HEK293 (cell line): ENCODE measurements around the gene ADM5.

ENCODE experiments used
- CTCF ChIA-PET: fragments of 350-600 bp; formaldehyde crosslinking; extraction: SDS; loops from one replicate; lab custom pipeline; 2021; ENCODE audit warnings: antibody characterized with exemption; lab: Yijun Ruan, JAX
- POLR2A ChIA-PET: fragments of 300-600 bp; formaldehyde crosslinking; extraction: SDS; loops from one replicate; lab custom pipeline; 2020; ENCODE audit warnings: antibody characterized with exemption, inconsistent platforms; lab: Yijun Ruan, JAX
- H3K27ac ChIP-seq: fragments of 200-500 bp; sonication (Bioruptor generic); 2 replicates; pipeline ENCODE4 v1.5.1; 2014; ENCODE audit warnings: low read depth, low read length, control low read depth, inconsistent platforms; ENCODE audit errors: extremely low read depth
- H3K36me3 ChIP-seq, 2 experiments: fragments of 200-500 bp in 1 of 2; sonication (Bioruptor generic) in 1 of 2; 1 replicate in 1 of 2; 2 replicates in 1 of 2; pipeline ENCODE4 v1.5.1; 2014 to 2017; ENCODE audit warnings: inconsistent platforms in 2 of 2, low read length in 2 of 2; ENCODE audit not compliant: control insufficient read depth in 2 of 2, insufficient read depth in 1 of 2
- H3K4me1 ChIP-seq: fragments of 200-500 bp; sonication (Bioruptor generic); 2 replicates; pipeline ENCODE4 v1.5.1; 2014; ENCODE audit warnings: mild to moderate bottlenecking, low read length, inconsistent platforms; ENCODE audit not compliant: control insufficient read depth, insufficient read depth
- H3K4me3 ChIP-seq: 2 replicates; pipeline ENCODE4 v1.5.1; 2011; ENCODE audit warnings: low read depth, mild to moderate bottlenecking, control low read depth, low read length, moderate library complexity
- H3K9me3 ChIP-seq: fragments of 200-500 bp; sonication (Bioruptor generic); 2 replicates; pipeline ENCODE4 v1.5.1; 2014; ENCODE audit warnings: low read depth, low read length, inconsistent platforms; ENCODE audit not compliant: control insufficient read depth, insufficient read depth
- BCL11A ChIP-seq: fragments of 450-650 bp; formaldehyde crosslinking; IDR thresholded peaks from 2 replicates; pipeline ENCODE4 v1.5.1; 2016; ENCODE audit warnings: low read depth, missing biosample characterization, missing genetic modification characterization
- EGR2 ChIP-seq: fragments of 450-650 bp; formaldehyde crosslinking; IDR thresholded peaks from 2 replicates; pipeline ENCODE4 v1.5.1; 2016; ENCODE audit warnings: low read depth, missing biosample characterization, missing genetic modification characterization
- KLF10 ChIP-seq: fragments of 450-650 bp; IDR thresholded peaks from 2 replicates; pipeline ENCODE4 v1.5.1; 2018; ENCODE audit warnings: missing biosample characterization, mild to moderate bottlenecking, missing genetic modification characterization
- KLF7 ChIP-seq: fragments of 450-650 bp; formaldehyde crosslinking; IDR thresholded peaks from 2 replicates; pipeline ENCODE4 v1.5.1; 2016; ENCODE audit warnings: missing biosample characterization, missing genetic modification characterization, borderline replicate concordance
- MZF1 ChIP-seq: fragments of 450-650 bp; formaldehyde crosslinking; IDR thresholded peaks from 2 replicates; pipeline ENCODE4 v1.5.1; 2017; ENCODE audit warnings: missing biosample characterization, missing genetic modification characterization, borderline replicate concordance
- PRDM6 ChIP-seq: fragments of 450-650 bp; formaldehyde crosslinking; IDR thresholded peaks from 2 replicates; pipeline ENCODE4 v1.5.1; 2017; ENCODE audit warnings: missing biosample characterization, missing genetic modification characterization
- REPIN1 ChIP-seq: fragments of 450-650 bp; formaldehyde crosslinking; IDR thresholded peaks from 2 replicates; pipeline ENCODE4 v1.5.1; 2017; ENCODE audit warnings: missing biosample characterization, missing genetic modification characterization, low read depth
- SP2 ChIP-seq: fragments of 450-650 bp; formaldehyde crosslinking; IDR thresholded peaks from 2 replicates; pipeline ENCODE4 v1.5.1; 2016; ENCODE audit warnings: missing biosample characterization, missing genetic modification characterization
- WT1 ChIP-seq: fragments of 450-650 bp; formaldehyde crosslinking; IDR thresholded peaks from 2 replicates; pipeline ENCODE4 v1.5.1; 2016; ENCODE audit warnings: missing biosample characterization, missing genetic modification characterization
- YY2 ChIP-seq: fragments of 450-650 bp; formaldehyde crosslinking; IDR thresholded peaks from 2 replicates; pipeline ENCODE4 v1.5.1; 2016; ENCODE audit warnings: missing biosample characterization, missing genetic modification characterization
- ZBTB1 ChIP-seq: fragments of 450-650 bp; formaldehyde crosslinking; IDR thresholded peaks from 2 replicates; pipeline ENCODE4 v1.5.1; 2016; ENCODE audit warnings: missing biosample characterization, missing genetic modification characterization
- ZBTB17 ChIP-seq: fragments of 450-650 bp; formaldehyde crosslinking; IDR thresholded peaks from 2 replicates; pipeline ENCODE4 v1.5.1; 2016; ENCODE audit warnings: missing biosample characterization, missing genetic modification characterization
- ZBTB21 ChIP-seq: fragments of 450-650 bp; formaldehyde crosslinking; IDR thresholded peaks from 2 replicates; pipeline ENCODE4 v1.5.1; 2017; ENCODE audit warnings: missing biosample characterization, missing genetic modification characterization
- ZFHX2 ChIP-seq: fragments of 450-650 bp; formaldehyde crosslinking; conservative IDR thresholded peaks from 2 replicates; pipeline ENCODE4 v1.5.1; 2016; ENCODE audit warnings: missing biosample characterization, missing genetic modification characterization
- ZFP3 ChIP-seq: fragments of 450-650 bp; formaldehyde crosslinking; IDR thresholded peaks from 2 replicates; pipeline ENCODE4 v1.5.1; 2016; ENCODE audit warnings: low read depth, missing biosample characterization, missing genetic modification characterization
- ZNF121 ChIP-seq: fragments of 450-650 bp; formaldehyde crosslinking; IDR thresholded peaks from 2 replicates; pipeline ENCODE4 v1.5.1; 2016; ENCODE audit warnings: missing biosample characterization, missing genetic modification characterization
- ZNF23 ChIP-seq: fragments of 450-650 bp; formaldehyde crosslinking; IDR thresholded peaks from 2 replicates; pipeline ENCODE4 v1.5.1; 2016; ENCODE audit warnings: missing biosample characterization, missing genetic modification characterization, borderline replicate concordance
- ZNF354C ChIP-seq: fragments of 450-650 bp; formaldehyde crosslinking; IDR thresholded peaks from 2 replicates; pipeline ENCODE4 v1.5.1; 2016; ENCODE audit warnings: missing biosample characterization, missing genetic modification characterization, low read depth, borderline replicate concordance
- ZNF362 ChIP-seq: fragments of 450-650 bp; formaldehyde crosslinking; IDR thresholded peaks from 2 replicates; pipeline ENCODE4 v1.5.1; 2016; ENCODE audit warnings: missing biosample characterization, missing genetic modification characterization
- ZNF37A ChIP-seq: fragments of 450-650 bp; IDR thresholded peaks from 2 replicates; pipeline ENCODE4 v1.5.1; 2018; ENCODE audit warnings: missing biosample characterization, missing genetic modification characterization
- ZNF48 ChIP-seq: fragments of 450-650 bp; formaldehyde crosslinking; IDR thresholded peaks from 2 replicates; pipeline ENCODE4 v1.5.1; 2016; ENCODE audit warnings: missing biosample characterization, missing genetic modification characterization
- ZNF548 ChIP-seq: fragments of 450-650 bp; formaldehyde crosslinking; IDR thresholded peaks from 2 replicates; pipeline ENCODE4 v1.5.1; 2016; ENCODE audit warnings: missing biosample characterization, missing genetic modification characterization
- ZNF600 ChIP-seq: fragments of 450-650 bp; formaldehyde crosslinking; IDR thresholded peaks from 2 replicates; pipeline ENCODE4 v1.5.1; 2016; ENCODE audit warnings: missing biosample characterization, missing genetic modification characterization
- ZNF621 ChIP-seq: fragments of 450-650 bp; formaldehyde crosslinking; IDR thresholded peaks from 2 replicates; pipeline ENCODE4 v1.5.1; 2017; ENCODE audit warnings: missing biosample characterization, missing genetic modification characterization
- ZNF623 ChIP-seq: fragments of 450-650 bp; formaldehyde crosslinking; IDR thresholded peaks from 2 replicates; pipeline ENCODE4 v1.5.1; 2016; ENCODE audit warnings: missing biosample characterization, missing genetic modification characterization
- ZNF626 ChIP-seq: fragments of 450-650 bp; sonication (Bioruptor Pico); formaldehyde crosslinking; IDR thresholded peaks from 2 replicates; pipeline ENCODE4 v1.5.1; 2018; ENCODE audit warnings: missing biosample characterization, missing genetic modification characterization, inconsistent platforms
- ZNF664 ChIP-seq: fragments of 450-650 bp; formaldehyde crosslinking; IDR thresholded peaks from 2 replicates; pipeline ENCODE4 v1.5.1; 2016; ENCODE audit warnings: missing biosample characterization, missing genetic modification characterization
- ZNF707 ChIP-seq: fragments of 450-650 bp; formaldehyde crosslinking; IDR thresholded peaks from 2 replicates; pipeline ENCODE4 v1.5.1; 2016; ENCODE audit warnings: missing biosample characterization, missing genetic modification characterization
- ZNF76 ChIP-seq: fragments of 450-650 bp; formaldehyde crosslinking; IDR thresholded peaks from 2 replicates; pipeline ENCODE4; 2016; ENCODE audit warnings: low read depth, missing biosample characterization, missing genetic modification characterization, borderline replicate concordance
- ZNF768 ChIP-seq: fragments of 450-650 bp; formaldehyde crosslinking; IDR thresholded peaks from 2 replicates; pipeline ENCODE4 v1.5.1; 2018; ENCODE audit warnings: missing biosample characterization, mild to moderate bottlenecking, missing genetic modification characterization
- TF ChIP-seq, protein P1 (sequence below): fragments of 450-650 bp; formaldehyde crosslinking; IDR thresholded peaks from 2 replicates; pipeline ENCODE4 v1.5.1; 2016; ENCODE audit warnings: missing biosample characterization, missing genetic modification characterization

ADM5 gene

DNA sequence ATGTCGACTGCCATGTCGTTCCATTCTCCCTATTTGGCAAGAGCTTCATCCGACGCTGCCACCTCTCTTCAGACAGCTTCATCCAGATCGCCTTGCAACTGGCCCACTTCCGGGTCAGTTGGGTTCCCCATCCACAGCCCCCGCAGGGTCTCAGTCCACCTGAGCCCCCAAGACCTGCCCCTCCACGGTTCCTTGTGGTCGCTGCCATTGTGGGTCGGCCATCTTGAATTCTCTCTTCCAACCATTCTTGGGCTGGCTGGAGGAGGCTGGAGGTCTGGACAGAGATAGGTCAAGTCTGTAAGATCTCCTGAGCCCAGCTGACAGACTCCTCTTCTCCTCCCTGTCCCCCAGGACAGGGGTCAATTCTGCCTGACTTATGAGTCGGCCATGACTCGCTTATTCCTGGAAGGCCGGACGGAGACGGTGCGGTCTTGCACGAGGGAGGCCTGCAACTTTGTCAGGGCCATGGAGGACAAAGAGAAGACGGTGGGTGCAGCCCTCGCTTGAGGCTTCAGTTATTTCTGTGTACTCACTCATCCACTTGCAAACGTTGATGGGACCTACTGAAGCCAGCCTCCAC, 21.1 kb downstream of the ADM5 start:
- ChIA-PET POLR2A (no interaction called here), CTCF (no interaction called here)
- H3K27ac ChIP-seq = no peak overlapping the region

DNA sequence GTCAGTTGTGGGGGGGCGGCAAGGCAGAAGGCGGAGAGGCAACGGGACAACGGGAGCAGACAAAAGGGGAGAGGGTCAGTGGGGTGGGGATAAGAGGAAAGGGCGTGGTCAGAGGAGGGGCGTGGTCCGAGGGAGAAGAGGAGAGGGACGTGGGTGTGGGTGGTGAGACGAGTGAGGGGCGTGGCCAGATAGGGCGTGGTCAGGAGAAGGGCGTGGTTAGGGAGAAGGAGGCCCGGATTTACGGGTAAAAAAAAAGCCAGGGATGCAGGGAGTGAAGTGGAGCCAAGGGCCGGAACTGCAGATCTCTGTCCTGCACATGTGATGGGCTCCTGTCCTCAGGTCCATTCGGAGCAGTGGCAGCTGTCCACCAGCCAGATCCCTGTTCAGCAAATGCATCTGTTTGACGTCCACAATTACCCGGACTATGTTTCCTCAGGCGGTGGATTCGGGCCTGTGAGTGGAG, 23.0 kb downstream of the ADM5 start:
- no peak overlapping the region for H3K4me3 ChIP-seq
- H3K9me3 ChIP-seq = no peaks in the 10 kb centered on the region
- ChIA-PET POLR2A (interaction anchor here (0.6 kb wide), 1 partner anchor 1331 kb away, joined by 3 read pairs; no protein-coding TSS in a partner anchor), CTCF (interaction anchor here (0.6 kb wide), 1 partner anchor 34 kb away, joined by 3 read pairs; no protein-coding TSS in a partner anchor)
- H3K36me3 ChIP-seq = no peaks in the 10 kb centered on the region
- no peak overlapping the region for H3K27ac ChIP-seq
- H3K4me1 ChIP-seq = no peaks in the 10 kb centered on the region
- TF ChIP-seq ZNF23 (tag by site-specific recombination) (no peak), PRDM6 (tag by site-specific recombination) (no peak), ZNF626 (tag by site-specific recombination) (no peak), ZBTB21 (tag by site-specific recombination) (no peak), SP2 (tag by site-specific recombination) (peak; percentile 30; the same call in 1 of the 2 replicates), ZNF548 (tag by site-specific recombination) (no peak), ZNF664 (no peak), ZNF362 (tag by site-specific recombination) (peak; percentile 55; the same call in 1 of the 2 replicates), WT1 (no peak), EGR2 (peak; percentile 88), ZNF76 (peak; percentile 38), ZNF768 (tag by site-specific recombination) (no peak), KLF7 (tag by site-specific recombination) (peak; percentile 99), ZBTB1 (tag by site-specific recombination) (no peak), ZNF48 (tag by site-specific recombination) (no peak), REPIN1 (tag by site-specific recombination) (no peak), ZNF623 (tag by site-specific recombination) (no peak), ZNF621 (tag by site-specific recombination) (no peak), ZFP3 (tag by site-specific recombination) (no peak), ZNF600 (peak; percentile 70; the same call in 1 of the 2 replicates), ZNF37A (tag by site-specific recombination) (no peak), ZNF707 (no peak), ZFHX2 (tag by site-specific recombination) (peak; percentile 88), ZBTB17 (tag by site-specific recombination) (peak; percentile 82), BCL11A (tag by site-specific recombination) (peak; percentile 56; the same call in 1 of the 2 replicates), MZF1 (tag by site-specific recombination) (no peak), ZNF121 (tag by site-specific recombination) (no peak; the same call in 1 of the 2 replicates)
- TF ChIP-seq, protein P1, sequence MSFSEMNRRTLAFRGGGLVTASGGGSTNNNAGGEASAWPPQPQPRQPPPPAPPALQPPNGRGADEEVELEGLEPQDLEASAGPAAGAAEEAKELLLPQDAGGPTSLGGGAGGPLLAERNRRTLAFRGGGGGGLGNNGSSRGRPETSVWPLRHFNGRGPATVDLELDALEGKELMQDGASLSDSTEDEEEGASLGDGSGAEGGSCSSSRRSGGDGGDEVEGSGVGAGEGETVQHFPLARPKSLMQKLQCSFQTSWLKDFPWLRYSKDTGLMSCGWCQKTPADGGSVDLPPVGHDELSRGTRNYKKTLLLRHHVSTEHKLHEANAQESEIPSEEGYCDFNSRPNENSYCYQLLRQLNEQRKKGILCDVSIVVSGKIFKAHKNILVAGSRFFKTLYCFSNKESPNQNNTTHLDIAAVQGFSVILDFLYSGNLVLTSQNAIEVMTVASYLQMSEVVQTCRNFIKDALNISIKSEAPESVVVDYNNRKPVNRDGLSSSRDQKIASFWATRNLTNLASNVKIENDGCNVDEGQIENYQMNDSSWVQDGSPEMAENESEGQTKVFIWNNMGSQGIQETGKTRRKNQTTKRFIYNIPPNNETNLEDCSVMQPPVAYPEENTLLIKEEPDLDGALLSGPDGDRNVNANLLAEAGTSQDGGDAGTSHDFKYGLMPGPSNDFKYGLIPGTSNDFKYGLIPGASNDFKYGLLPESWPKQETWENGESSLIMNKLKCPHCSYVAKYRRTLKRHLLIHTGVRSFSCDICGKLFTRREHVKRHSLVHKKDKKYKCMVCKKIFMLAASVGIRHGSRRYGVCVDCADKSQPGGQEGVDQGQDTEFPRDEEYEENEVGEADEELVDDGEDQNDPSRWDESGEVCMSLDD (tag by site-specific recombination) = peak; percentile 53; the same call in 1 of the 2 replicates

More for the DNA sequence above, 21.1 kb downstream of the ADM5 start:
- Histone ChIP-seq H3K4me1 (no peaks in the 10 kb centered on the region), H3K9me3 (no peaks in the 10 kb centered on the region), H3K4me3 (no peak overlapping the region), H3K36me3 (no peaks in the 10 kb centered on the region)
- TF ChIP-seq KLF10 (tag by site-specific recombination) (no peak), YY2 (tag by site-specific recombination) (0 out of 2 replicates have a peak, but pooled peaks have one; percentile 54), ZNF354C (tag by site-specific recombination) (no peak)
- TF ChIP-seq, all 188 proteins: peak for 1
